Adipose tissue (tissue), 3 donors: ENCODE data around the gene KIDINS220. TPM values are rescaled to one million over a fixed set of nuclear protein-coding genes. Genes with fewer than 3 reads are reported as not detected.

Experiments
- H3K27ac ChIP-seq: one replicate; pipeline ENCODE4 v1.5.1; 2013; ENCODE audit warnings: low read depth, low read length
- WGBS, 3 donors: extraction: QIAGEN DNeasy Blood & Tissue Kit; methylation state at CpG; one replicate each; pipeline ENCODE4 v1.1.7; 2013; 5-methylcytosine and 5-hydroxymethylcytosine counted together
- polyA plus RNA-seq, 3 donors: library from polyadenylated mRNA; stranded (reverse); fragments of 200-250 nt; gene quantifications; one replicate each; pipeline ENCODE4 v1.2.3, GENCODE V29; 2013
- donor health status: healthy with polysubstance abuse.
- donor health status: Bipolar disorder and iron deficiency.
- donor health status: healthy.

Gene KIDINS220
- polyA plus RNA-seq, 3 donors = 10.8 to 17.4 (median 14.2) TPM

DNA sequence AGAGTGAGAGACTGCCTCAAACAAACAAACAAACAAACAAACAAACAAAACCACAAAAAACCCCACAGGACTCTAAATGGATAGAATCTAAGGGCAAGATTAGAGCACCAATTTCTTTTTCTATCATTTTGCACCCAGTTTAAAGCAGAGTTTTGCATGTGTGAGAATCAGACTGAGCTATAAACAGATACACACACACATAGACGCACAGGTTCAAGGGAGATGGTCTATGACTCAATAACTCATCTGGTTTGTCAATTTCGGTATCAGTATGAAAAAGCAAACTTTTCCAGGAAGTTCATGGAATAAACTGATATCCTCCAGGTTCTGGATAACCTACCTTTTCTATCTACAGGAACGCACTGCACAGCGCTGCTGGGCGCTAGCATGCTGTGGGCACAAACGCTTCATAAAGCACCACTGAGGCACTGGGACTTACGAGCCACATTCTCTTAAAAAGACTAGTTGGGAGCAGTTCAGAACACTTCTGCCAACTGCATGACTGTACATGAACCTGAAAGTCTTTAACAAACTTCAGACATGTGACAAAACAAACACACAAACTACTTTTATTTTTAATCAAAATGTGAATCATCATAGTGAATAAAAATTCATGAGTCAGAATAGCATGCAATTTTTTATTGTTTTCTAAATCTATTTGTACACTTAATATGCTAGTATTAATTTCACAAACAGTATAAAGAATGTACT lies 109.0 kb downstream of the KIDINS220 start:
- no peak overlapping the region for H3K27ac ChIP-seq
- 96 to 97% (median 96%) methylated on average over 7 of the region's 7 CpGs for WGBS, 3 donors

DNA sequence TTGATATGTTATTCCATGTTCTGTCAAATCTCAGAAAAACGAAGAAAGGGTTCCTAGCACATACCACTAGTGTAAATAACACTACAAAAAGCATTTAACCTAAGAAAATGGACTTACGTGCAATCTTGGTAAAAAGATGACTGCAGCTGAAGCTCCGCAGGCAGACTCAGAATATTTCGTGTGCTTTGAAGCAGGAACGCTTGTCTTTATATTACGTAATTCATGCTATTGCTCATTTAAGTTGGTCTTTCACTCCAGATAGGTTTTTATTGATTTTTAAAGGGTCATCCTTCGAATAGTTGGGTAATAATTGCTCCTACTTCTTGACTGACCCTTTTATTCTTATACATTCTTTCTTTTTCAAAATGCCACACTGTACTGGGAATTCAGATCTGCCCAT lies 111.6 kb downstream of the KIDINS220 start:
- 84 to 88% (median 85%) methylated on average over 7 of the region's 7 CpGs for WGBS, 3 donors
- no peak overlapping the region for H3K27ac ChIP-seq

DNA sequence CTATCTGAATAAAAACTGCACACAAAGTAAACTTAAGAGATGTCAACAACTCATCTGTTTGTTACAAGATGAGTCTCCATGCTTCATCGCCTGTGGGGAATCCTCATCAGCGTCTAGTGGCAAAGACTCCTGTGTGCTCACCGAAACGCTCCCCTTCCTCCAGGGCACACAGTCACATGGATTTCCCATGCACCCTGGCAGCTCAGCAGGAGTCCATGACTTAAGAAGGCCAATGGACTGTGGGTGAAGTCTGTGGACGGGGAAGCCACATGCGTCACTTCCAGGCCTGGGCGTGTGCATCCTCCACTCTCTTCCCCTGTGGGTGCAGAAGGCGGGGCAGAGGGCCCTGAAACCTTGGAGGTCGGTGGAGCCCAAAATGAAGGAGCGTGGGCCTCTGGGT lies 114.4 kb downstream of the KIDINS220 start:
- 90 to 93% (median 91%) methylated on average over 10 of the region's 10 CpGs for WGBS, 3 donors
- H3K27ac ChIP-seq = no peak overlapping the region

DNA sequence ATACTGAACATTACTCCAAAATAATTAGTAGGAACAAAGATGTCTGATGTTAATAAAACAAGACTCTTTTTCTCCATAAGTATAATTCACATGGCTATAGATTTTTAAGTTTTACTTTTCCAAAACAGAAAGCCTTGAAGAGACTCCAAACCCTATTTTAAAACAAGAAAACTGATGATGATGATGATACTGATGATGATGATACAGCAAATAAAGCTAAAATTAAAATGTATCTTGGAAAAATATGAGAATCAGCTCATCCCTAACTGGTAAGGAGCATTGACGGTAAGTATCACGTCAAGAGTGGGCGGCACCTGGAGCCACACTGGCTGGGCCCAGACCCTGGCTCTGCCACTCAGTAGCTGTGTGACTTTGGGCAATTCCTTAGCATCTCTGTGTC lies 116.0 kb downstream of the KIDINS220 start:
- WGBS, 3 donors = 94 to 97% (median 94%) methylated on average over 3 of the region's 3 CpGs
- no peak overlapping the region for H3K27ac ChIP-seq

DNA sequence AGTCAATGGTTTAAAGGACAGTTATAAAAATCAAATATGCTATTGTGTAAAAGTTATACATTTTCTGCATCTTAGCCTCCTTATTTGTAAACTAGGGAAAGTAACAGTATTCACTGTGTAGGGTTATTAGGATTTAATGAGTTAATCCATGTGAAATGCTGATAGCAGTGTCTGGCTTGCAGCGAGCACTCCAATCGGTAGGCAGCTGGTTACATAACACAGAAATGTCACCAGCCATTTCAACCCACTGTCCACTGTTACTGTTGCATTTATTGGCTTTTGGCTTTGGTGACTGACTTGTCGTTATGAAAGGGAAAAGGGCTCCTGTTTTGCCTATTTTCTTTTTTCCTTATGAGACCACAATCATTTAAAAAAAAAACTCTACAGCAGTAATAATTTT lies 116.7 kb downstream of the KIDINS220 start:
- no peak overlapping the region for H3K27ac ChIP-seq
- 24 to 66% (median 58%) methylated on average over 3 of the region's 3 CpGs for WGBS, 3 donors

DNA sequence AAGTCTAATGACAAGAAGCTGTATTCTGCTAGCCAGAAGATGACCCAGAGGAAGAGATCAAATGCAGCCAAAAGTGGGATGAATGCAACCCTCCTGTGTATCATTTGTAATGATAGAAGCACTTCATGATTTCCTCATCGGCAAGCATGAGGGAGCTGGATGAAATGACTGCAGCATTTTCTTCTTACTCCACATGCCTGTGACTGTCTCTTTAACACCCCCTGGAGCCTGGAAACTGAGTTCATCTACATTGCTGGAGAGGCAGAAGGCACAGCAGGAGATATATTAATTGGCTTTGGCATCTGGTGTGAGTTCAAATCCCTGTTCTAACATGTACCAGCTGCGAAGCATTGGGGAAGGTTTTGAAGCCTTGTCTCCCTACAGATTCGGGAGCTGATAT lies 117.9 kb downstream of the KIDINS220 start:
- H3K27ac ChIP-seq = no peak overlapping the region
- 64 to 79% (median 68%) methylated on average over 3 of the region's 3 CpGs for WGBS, 3 donors

DNA sequence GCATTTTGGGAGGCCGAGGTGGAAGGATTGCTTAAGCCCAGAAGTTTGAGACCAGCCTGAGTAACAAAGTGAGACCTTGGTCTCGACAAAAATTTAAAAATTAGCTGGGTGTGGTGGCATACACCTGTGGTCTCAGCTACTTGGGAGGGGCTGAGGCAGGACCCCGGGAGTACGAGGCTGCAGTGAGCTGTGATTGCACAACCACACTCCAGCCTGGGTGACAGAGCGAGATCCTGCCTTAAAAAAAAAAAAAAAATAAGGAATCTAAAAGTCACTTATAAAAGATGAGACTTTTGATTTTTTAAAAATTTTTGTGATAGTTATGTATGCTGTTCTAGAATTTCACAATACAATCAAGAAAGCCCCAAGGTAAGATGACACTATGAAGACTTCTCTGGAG lies 122.4 kb downstream of the KIDINS220 start:
- H3K27ac ChIP-seq = no peak overlapping the region
- WGBS, 3 donors = 90 to 96% (median 90%) methylated on average over 5 of the region's 5 CpGs

DNA sequence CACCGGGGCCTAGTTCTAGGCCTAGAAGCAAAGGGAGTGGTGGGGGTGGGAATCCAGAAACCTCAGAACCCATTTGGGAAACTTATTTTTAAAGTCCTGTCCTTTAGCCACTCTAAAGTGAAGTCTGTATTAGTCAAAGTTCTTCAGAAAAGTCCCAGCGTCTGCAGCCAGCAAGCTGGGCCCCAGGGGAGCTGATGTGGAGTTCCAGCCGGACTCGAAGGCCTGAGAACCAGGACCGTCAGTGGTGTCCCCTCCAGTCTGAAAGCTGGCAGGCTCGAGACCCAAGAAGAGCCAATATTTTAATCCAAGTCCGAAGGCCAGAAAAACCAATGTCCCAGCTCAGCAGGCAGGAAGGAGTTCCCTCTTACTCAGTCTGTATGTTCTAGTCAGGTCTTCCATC lies 123.1 kb downstream of the KIDINS220 start:
- 58 to 88% (median 74%) methylated on average over 7 of the region's 7 CpGs for WGBS, 3 donors

DNA sequence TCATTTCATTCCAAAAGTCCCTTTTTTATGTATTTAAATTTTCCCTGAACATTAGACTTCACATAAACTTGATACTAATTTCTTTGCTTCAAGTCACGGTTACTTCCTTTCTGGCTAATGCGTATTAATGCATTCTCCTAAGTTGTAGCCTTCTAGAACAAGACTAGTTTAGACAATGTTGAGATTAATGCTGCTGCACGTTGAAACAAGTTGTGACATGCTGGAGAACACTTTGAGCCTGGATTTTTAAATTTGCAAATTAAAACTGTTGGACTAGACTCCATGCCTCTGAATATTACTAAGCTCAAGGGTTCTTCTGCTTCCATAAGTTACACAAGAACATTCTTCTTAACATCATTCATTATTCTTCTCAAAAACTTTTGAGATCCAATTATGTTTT lies 126.5 kb downstream of the KIDINS220 start:
- no peak overlapping the region for H3K27ac ChIP-seq
- WGBS, 3 donors = 76 to 84% (median 80%) methylated on average over 3 of the region's 3 CpGs

More for the DNA sequence above, 123.1 kb downstream of the KIDINS220 start:
- H3K27ac ChIP-seq = no peak overlapping the region

DNA sequence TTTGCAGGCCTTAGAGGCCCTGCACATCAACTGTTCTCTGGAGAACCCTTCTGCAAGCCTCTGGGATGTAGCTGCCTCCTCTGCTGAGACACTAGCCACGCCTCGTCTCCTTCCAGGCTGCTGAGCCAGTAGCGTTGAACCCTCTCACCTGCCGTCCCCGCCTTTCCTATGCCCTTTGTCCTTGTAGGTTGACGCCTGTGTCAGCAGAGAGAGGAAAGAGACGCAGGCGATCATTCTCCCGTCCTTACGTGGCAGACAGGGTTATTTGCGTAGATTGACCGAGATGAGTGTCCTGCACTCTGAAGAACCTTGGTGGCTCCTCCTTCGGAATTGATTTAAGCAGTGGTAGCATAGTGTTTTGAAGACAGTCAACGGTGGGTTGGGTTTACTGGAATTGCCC lies 127.8 kb downstream of the KIDINS220 start:
- 86 to 89% (median 88%) methylated on average over 14 of the region's 14 CpGs for WGBS, 3 donors
- no peak overlapping the region for H3K27ac ChIP-seq

DNA sequence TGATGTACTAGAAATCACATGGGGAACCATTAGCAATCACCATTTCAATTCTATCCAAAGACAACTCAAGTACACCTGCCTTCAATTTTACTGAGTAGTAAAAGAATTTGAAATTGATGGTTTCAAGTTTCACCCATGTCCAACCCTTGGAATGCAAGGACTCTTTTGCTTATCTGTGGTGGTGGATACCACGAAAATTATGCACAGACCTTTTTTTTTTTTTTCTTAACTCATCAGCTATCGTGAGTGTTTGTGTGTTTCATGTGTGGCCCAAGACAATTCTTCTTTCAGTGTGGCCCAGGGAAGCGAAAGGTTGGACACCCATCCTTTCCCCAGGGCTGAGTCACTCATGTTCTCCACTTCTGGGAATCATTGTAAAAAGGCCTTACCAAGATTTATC lies 132.5 kb downstream of the KIDINS220 start:
- WGBS, 3 donors = 69 to 81% (median 76%) methylated on average over 3 of the region's 3 CpGs
- no peak overlapping the region for H3K27ac ChIP-seq

DNA sequence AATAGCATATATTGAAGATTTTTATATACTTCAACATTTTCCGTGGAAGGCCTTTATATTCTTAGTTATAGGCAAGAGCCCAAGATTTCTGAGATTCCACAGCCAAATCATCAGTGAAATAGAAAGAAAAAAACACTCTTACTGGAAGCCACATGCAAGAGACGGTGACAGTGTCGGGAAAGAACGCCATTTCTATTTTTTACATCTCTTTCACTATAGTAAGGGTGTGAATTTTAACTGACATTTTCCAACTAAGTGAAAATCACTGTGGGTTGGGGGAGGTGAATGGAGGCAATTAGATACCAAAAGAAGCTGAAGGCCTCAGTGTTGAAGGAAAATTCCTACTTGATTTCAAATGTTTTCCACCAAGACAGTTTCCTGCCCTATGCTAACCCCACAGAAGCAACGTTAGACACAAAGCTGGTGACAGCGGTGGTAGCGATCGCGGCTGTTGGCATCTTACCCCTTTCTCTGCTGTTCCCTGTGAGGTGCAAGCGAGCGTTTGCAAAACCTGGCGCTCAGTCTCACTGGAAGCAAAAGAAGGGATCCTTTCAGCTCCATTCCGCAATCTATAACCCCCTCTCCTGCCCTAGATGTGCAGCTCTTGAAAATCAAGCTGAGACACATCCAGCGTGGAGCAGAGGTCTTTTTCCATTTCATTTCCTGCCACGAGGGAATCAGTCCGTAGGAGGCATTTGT lies 135.6 kb downstream of the KIDINS220 start:
- H3K27ac ChIP-seq = no peak overlapping the region
- WGBS, 3 donors = 85 to 88% (median 85%) methylated on average over 16 of the region's 16 CpGs

DNA sequence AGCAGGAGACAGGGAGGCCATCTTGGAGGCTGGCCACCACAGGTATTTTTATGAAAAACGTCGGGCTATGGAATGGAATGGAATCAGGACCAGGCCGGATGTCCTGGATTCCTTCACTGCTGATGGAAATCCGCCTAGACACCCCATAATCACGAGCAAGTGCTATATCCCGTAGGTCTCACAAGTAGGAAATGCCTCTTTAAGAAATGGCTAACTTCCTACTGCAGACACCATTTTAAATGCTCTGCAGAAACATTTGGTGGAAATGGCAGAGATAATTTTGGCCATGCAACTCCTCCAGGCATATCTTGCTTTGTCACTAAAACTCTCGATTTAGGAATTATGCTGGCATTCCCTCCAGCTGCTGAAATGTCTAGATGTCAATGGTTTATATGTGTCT lies 137.6 kb downstream of the KIDINS220 start:
- WGBS, 3 donors = 91 to 93% (median 91%) methylated on average over 7 of the region's 7 CpGs

DNA sequence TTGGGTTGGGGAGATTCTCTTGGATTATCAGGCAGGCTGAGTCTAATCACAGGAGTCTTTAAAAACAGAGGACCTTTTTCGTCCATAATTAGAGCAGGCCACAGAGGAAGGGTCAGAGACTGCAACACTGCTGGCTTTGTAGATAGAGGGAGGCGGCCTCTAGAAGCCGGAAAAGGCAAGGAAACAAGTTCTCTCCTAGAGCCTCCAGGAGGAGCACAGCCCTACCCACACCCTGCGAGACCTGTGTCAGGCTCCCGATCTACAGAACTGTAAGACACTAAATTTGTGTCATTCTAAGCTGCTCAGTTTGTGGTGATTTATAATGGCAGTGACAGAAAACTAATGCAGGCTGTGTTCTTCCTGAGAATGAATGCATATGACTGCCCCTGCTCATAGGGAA lies 140.2 kb downstream of the KIDINS220 start:
- 75 to 93% (median 89%) methylated on average over 5 of the region's 5 CpGs for WGBS, 3 donors
- H3K27ac ChIP-seq = no peak overlapping the region

More for the DNA sequence above, 137.6 kb downstream of the KIDINS220 start:
- no peak overlapping the region for H3K27ac ChIP-seq

DNA sequence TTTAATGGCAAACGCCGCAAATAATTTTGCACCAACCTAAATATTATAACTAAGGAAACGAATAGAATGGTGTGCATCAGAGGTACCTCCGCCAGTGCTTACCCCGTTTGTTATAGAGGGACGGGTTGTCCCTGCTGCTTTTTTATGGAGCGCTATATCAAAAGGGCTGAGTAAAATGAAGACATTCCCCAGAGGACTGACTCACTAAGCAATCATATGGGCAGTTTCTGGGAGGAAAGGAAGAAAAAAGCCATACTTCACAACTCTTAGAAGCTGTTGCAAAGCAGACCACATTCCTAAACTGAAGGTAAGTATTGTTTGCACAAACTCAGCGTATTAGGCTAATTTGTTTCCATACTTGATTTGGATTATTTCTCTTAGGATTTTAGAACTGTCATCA lies 142.7 kb downstream of the KIDINS220 start:
- H3K27ac ChIP-seq = no peak overlapping the region
- whole genome bisulfite sequencing, 3 donors = 78 to 87% (median 81%) methylated on average over 8 of the region's 8 CpGs

DNA sequence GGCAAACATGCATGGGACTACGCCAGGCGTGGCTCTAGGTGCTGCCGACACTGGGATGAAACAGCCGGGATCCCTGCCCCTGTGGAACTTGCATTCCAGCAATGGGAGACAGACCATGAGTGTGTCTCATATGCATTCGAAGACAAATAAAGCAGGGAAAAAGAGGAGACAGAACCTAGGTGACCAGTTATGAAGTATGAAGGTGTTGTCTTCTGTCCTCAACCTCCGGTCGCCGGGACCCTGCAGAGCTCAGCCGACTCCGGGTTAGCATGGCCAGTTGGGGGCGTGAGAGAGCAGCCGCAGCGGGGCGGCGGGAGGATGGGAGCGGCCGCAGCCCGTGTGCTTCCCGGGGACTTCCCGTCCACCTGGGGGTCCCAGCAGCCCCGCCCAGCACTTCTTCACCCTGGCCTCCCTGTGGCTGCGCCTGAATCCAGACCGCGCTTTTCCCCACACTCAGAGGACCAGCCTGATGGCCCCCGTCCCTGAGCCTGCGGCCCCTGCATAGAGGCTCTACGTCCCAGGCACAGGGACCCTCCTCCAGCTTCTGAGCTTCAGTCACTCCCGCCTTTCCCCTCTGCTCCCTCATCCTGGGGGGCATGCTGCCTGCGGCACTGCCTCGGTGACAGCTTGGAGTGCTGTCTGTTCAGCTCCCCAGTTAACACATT lies 144.1 kb downstream of the KIDINS220 start:
- H3K27ac ChIP-seq = no peak overlapping the region
- 23 to 24% (median 24%) methylated on average over 21 to 30 of the region's 30 CpGs for WGBS, 3 donors

DNA sequence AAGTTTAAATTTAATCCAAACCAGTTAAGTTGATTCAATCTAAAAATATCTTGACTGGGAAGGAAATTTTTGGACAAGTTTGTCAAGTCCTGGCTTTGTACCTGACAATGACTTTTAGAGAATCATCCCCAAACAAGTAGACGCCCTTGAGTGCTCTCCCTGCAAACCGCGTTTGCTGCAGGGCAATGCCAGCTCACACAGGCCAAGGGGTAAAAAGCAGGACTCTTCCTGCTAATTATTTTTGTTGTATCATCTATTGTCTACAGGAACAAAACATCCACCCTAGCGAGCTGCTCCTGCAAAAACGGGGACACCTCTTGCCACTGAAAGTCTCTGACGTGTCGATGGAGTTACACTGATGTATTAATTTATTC lies 144.6 kb downstream of the KIDINS220 start:
- 43 to 51% (median 45%) methylated on average over 7 of the region's 7 CpGs for WGBS, 3 donors
- H3K27ac ChIP-seq = no peak overlapping the region

DNA sequence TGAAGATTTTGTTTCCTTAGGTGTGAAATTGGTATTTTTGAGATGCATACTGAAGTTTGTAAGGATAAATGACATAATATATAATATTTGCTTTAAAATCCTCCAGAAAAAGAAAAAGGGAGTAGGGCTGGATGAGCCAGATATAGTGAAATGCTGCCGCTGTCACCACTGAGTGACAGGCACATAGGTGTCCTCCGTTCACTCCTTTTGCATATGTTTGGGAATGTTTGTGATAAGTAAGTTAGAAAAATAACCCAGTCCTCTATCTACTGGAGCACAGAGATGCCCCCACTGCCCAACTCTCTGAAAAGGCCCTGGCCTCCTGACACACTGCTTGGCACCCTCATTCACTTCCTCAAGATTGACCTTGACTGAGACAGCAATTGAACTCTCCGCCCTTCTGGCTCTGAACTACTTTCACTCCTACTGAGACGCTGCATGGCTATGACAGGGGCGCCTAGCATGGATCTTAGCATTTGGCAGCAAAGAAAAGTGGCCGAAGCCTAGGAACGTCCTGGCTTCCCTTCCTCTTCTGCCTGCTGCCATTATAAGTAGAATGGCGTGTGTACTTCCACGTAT lies 145.5 kb downstream of the KIDINS220 start:
- H3K27ac ChIP-seq = no peak overlapping the region

DNA sequence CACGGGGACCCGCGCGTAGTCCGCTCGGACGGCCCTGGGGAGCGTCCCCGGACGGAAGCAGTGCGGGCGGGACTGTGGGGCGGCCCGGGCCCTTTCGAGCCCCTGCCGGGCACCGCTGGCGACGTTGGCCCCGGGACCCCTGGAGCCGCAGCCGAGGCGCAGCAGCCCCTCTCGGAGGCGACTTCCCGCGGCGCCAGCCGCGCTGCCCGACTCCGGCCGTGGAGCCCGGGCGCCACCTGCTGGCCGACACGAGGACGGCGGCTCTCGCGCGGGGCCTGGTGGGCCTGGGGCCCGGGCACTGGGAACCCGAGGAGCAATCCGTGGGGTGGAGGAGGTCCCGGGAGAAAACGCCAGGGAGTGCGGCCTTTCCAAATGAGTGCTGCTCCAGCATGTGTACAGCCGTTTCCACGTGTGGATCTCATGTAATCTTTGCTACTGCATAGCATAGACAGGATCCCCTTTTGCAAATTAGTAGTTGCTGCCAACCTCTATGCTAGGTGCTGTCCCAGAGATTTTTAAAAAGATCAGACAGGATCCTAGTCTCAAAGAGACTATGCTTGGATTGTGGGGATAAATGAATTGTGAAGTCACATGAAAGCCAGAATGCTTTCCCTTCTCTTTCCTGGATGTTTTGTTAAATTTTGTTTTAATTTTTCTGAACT lies 151.6 kb downstream of the KIDINS220 start:
- H3K27ac ChIP-seq = no peak overlapping the region
- 0 to 1% (median 0%) methylated on average over 32 to 50 of the region's 50 CpGs for WGBS, 3 donors

More for the DNA sequence above, 145.5 kb downstream of the KIDINS220 start:
- 88 to 94% (median 89%) methylated on average over 9 of the region's 9 CpGs for WGBS, 3 donors
